ENCODE data around the gene EPM2AIP1.
"Not testable (repeated sequence)": the region's sequence is repeated elsewhere in the genome, so short reads cannot be mapped to it uniquely, and the experiment has no call there.

Gene EPM2AIP1

GRCh38 chr3:36965440-36965839, 27.5 kb downstream of the EPM2AIP1 start:
- H3K4me3 ChIP-seq (ENCODE audit: control insufficient read depth, low read depth, low read length): no peak overlapping the region
- no peak for TF ChIP-seq CTCF (conservative IDR thresholded peaks at IDR 0.05; ENCODE audit: control insufficient read depth, insufficient read depth, low read depth, low read length)
- no peak for DNase-seq (ENCODE audit: low read depth)

- TF ChIP-seq CTCF (conservative IDR thresholded peaks at IDR 0.05; ENCODE audit: control insufficient read depth, insufficient read depth, low read depth, low read length): no peak
- DNase-seq (ENCODE audit: low read depth): no peak
These were observed 28.1 kb downstream of the EPM2AIP1 start for GRCh38 chr3:36964817-36965216.

GRCh38 chr3:36964331-36964730, 28.6 kb downstream of the EPM2AIP1 start:
- no peak for TF ChIP-seq CTCF (conservative IDR thresholded peaks at IDR 0.05; ENCODE audit: control insufficient read depth, insufficient read depth, low read depth, low read length)
- no peak for DNase-seq (ENCODE audit: low read depth)
- no peak overlapping the region for H3K4me3 ChIP-seq (ENCODE audit: control insufficient read depth, low read depth, low read length)

More at GRCh38 chr3:36964817-36965216, 28.1 kb downstream of the EPM2AIP1 start:
- no peak overlapping the region for H3K4me3 ChIP-seq (ENCODE audit: control insufficient read depth, low read depth, low read length)

GRCh38 chr3:36963008-36963407, 29.9 kb downstream of the EPM2AIP1 start:
- H3K4me3 ChIP-seq (ENCODE audit: control insufficient read depth, low read depth, low read length); DNase-seq (ENCODE audit: low read depth): not testable (repeated sequence)

GRCh38 chr3:36960502-36960901, 32.4 kb downstream of the EPM2AIP1 start:
- no peak for TF ChIP-seq CTCF (conservative IDR thresholded peaks at IDR 0.05; ENCODE audit: control insufficient read depth, insufficient read depth, low read depth, low read length)
- no peak overlapping the region for H3K4me3 ChIP-seq (ENCODE audit: control insufficient read depth, low read depth, low read length)
- DNase-seq (ENCODE audit: low read depth): no peak

GRCh38 chr3:36959821-36960220, 33.1 kb downstream of the EPM2AIP1 start:
- H3K4me3 ChIP-seq (ENCODE audit: control insufficient read depth, low read depth, low read length): no peak overlapping the region
- DNase-seq (ENCODE audit: low read depth): no peak
- no peak for TF ChIP-seq CTCF (conservative IDR thresholded peaks at IDR 0.05; ENCODE audit: control insufficient read depth, insufficient read depth, low read depth, low read length)

- no peak for TF ChIP-seq CTCF (conservative IDR thresholded peaks at IDR 0.05; ENCODE audit: control insufficient read depth, insufficient read depth, low read depth, low read length)
- no peak overlapping the region for H3K4me3 ChIP-seq (ENCODE audit: control insufficient read depth, low read depth, low read length)
- DNase-seq (ENCODE audit: low read depth): peak; percentile 71
These were observed 34.9 kb downstream of the EPM2AIP1 start for GRCh38 chr3:36957862-36958686.

Data from fibroblast of mammary gland (primary cell).